T-helper 17 cell (primary cell): ENCODE measurements around the gene MGAT5. TPM values are rescaled to one million over a fixed set of nuclear protein-coding genes. Genes with fewer than 3 reads are reported as not detected.
A peak's percentile ranks its signal among the peaks of the same experiment; 100 is the strongest.

ENCODE experiments used
- ATAC-seq: fragments of 150-1000 bp; cut with Tn5 transposase; 2 replicates; pipeline ENCODE4 v1.10.0; 2021; ENCODE audit warnings: mild to moderate bottlenecking, moderate library complexity
- DNase-seq, 3 donors: peaks; one replicate each; pipeline versions ENCODE4 v3.0.0 to v3.0.0-alpha.2; 2020 to 2021
- H3K9me3 ChIP-seq: one replicate; pipeline ENCODE4 v1.7.0; 2013; ENCODE audit warnings: low read length, mild to moderate bottlenecking; ENCODE audit not compliant: control insufficient read depth, poor library complexity, severe bottlenecking
- H3K27ac Mint-ChIP-seq: one replicate; pipeline ENCODE4 v1.8.0; 2022; ENCODE audit warnings: mild to moderate bottlenecking, moderate library complexity, mixed read lengths
- H3K27me3 Mint-ChIP-seq: one replicate; pipeline ENCODE4 v1.8.0; 2022; ENCODE audit warnings: mixed read lengths
- H3K36me3 Mint-ChIP-seq: one replicate; pipeline ENCODE4 v1.8.0; 2022; ENCODE audit warnings: low read depth, mixed read lengths
- H3K4me1 Mint-ChIP-seq: one replicate; pipeline ENCODE4 v1.8.0; 2022; ENCODE audit warnings: mild to moderate bottlenecking, mixed read lengths
- H3K4me3 Mint-ChIP-seq: one replicate; pipeline ENCODE4 v1.8.0; 2022; ENCODE audit warnings: mild to moderate bottlenecking, moderate library complexity, mixed read lengths
- total RNA-seq, 4 donors: library from RNA in 2 of 4; stranded (reverse) in 2 of 4; gene quantifications; one replicate each; pipeline ENCODE4 v1.2.3 and lab custom pipeline; 2022 to 2026

Gene MGAT5
- total RNA-seq, 2 donors from 2014 or later, result 120 to 127 TPM

DNA sequence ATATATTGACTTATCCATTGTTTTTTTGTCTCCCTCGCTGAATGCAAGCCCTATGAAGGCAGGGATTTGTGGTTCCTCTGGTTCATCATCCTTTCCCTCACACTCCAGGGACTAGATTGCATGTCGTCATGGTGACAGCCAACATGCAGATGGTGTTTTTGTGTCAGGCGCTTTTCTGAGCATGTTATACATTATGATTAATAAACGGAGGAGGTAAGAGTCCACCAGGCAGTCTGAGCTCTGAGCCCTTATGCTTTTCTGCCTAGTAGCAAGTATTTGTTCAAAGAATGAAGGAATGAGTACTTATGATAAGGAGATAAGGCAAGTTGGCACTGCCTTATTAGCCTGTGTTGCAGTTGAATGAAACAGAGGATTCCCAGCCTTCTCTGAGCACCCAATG is 181.6 kb downstream of the MGAT5 start:
- H3K4me3 Mint-ChIP-seq, result no peak overlapping the region
- H3K27ac Mint-ChIP-seq, result peak overlapping the region; percentile 56
- H3K4me1 Mint-ChIP-seq, result peaks cover 19% of the 10 kb centered on the region
- DNase-seq, result no peak
- ATAC-seq, result no peak
- H3K36me3 Mint-ChIP-seq, result peaks cover 17% of the 10 kb centered on the region
- H3K27me3 Mint-ChIP-seq, result no peaks in the 10 kb centered on the region
- H3K9me3 ChIP-seq, result no peaks in the 10 kb centered on the region

DNA sequence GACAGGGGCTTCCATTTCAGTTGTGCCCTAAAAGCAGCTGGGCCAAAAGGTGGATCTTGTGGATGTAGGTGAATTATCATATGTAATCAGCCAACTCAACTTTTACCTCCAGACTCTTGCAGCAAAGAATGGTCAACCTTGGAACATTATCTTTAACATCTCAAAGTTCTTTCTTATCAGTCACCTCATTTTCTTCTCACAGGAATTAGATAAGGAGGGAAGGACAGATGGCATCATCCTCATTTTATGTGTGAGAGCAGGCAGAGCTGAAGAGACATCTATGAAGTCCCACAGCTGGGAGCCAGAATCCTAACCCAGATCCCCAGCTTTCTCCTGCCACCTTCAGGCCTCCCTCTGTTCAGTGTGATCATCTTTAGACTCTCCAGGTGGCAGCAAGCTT is 182.1 kb downstream of the MGAT5 start:
- H3K36me3 Mint-ChIP-seq, result peaks cover 16% of the 10 kb centered on the region
- H3K4me1 Mint-ChIP-seq, result peaks cover 17% of the 10 kb centered on the region
- no peaks in the 10 kb centered on the region for H3K9me3 ChIP-seq
- ATAC-seq (no peak), DNase-seq (no peak)
- H3K4me3 Mint-ChIP-seq, result no peak overlapping the region
- no peaks in the 10 kb centered on the region for H3K27me3 Mint-ChIP-seq
- peak overlapping the region; percentile 56 for H3K27ac Mint-ChIP-seq

DNA sequence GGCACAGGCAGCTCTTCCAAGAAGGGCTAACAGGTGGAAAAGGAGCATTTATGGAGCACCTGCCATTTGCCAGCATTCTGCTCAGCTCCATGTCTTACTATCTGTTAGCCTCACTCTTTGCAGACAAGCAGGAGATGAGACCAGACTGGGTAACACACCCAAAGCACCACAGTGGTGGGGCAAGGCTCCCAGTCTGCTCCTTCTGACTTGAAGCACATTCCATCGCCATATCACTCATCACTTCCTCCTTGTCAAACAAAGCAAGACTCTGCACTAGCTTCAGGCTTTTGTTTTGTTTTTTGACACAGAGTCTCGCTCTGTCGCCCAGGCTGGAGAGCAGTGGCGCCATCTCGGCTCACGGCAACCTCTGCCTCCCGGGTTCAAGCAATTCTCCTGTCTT is 182.8 kb downstream of the MGAT5 start:
- Mint-ChIP-seq H3K27me3 (no peaks in the 10 kb centered on the region), H3K4me1 (peaks cover 14% of the 10 kb centered on the region), H3K27ac (no peak overlapping the region), H3K4me3 (no peak overlapping the region), H3K36me3 (peaks cover 13% of the 10 kb centered on the region)
- no peak for ATAC-seq
- no peaks in the 10 kb centered on the region for H3K9me3 ChIP-seq
- no peak for DNase-seq

DNA sequence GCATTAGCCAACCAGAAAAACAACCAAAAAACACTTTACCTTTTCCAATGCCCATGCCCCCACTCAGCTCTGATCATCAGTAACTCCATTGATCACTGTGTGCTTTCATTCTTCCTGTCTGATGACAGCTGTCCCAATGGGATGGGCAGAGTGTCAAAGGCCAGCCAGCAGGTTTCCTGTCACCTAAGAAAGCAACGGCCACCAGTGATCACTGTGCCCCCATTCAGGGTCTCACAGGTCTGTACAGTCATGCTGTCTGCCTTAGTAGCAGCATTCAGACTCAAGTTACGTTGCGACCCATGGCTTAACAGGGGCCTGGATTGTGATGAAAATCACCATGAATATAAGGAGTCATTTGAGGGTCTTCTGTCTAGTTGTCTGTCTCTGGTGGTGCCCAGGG is 184.5 kb downstream of the MGAT5 start:
- Mint-ChIP-seq H3K4me3 (no peak overlapping the region), H3K27ac (peak overlapping the region; percentile 84), H3K36me3 (peaks cover 10% of the 10 kb centered on the region), H3K27me3 (no peaks in the 10 kb centered on the region), H3K4me1 (peaks cover 19% of the 10 kb centered on the region)
- ATAC-seq, result no peak
- no peak for DNase-seq
- no peaks in the 10 kb centered on the region for H3K9me3 ChIP-seq

DNA sequence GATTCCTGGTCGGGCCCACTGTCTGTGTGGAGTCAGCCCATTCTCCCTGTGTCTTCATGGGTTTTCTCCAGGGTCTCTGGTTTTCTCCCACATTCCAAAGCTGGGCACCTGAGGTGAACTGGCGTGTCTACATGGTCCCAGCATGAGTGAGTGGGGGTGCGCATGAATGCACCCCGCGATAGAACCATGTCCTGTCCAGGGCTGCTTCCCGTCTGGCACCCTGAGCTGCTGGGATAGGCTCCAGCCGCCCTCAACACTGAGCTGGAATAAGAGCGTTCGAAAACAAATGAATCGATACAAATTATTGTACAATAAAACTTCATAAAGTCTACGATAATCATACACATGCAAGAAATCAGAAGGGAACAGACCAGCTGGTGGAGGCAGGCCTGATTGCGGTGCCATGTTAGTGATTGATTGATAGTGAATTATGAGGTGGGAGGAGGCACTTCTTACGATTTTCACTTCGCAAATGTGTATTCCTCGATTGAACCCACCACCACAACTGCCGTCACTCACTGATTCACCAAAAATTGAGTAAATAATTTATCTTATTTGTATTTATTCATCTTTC is 186.6 kb downstream of the MGAT5 start:
- no peaks in the 10 kb centered on the region for H3K9me3 ChIP-seq
- Mint-ChIP-seq H3K27me3 (no peaks in the 10 kb centered on the region), H3K36me3 (peaks cover 3% of the 10 kb centered on the region), H3K4me1 (peaks cover 10% of the 10 kb centered on the region), H3K27ac (peak overlapping the region; percentile 84), H3K4me3 (no peak overlapping the region)
- DNase-seq, result no peak
- ATAC-seq, result no peak

DNA sequence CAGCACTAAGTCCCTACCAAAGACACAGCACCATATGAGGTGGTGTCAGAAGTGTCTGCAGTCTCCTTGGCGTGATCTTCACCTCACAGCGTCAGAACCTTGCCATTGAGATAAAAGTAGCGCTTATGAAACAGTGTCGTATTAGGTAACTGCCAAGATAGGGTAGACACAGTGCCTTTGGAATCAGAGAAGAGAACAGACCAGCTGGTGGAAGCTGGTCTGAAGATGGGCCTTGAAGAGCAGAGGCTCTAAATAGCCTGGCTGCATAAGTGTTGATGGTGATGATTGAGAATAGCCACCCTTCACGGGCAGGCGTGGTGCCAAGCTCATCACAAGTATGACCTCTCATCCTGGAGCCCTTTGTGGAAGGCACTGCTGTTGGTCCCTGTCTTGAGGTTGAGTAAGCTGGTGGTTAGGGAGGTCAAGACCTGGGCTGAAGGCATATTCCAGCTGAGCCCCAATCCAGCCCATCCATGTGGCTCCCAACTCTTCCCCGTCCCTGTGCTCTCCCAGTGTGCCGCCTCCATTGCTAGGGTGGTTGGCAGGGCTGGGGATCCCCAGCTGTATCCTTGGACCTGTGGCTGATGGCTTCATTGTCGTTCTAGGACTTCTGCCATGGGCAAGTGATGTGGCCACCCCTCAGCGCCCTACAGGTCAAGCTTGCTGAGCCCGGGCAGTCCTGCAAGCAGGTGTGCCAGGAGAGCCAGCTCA is 187.4 kb downstream of the MGAT5 start:
- peaks cover 2% of the 10 kb centered on the region for H3K36me3 Mint-ChIP-seq

DNA sequence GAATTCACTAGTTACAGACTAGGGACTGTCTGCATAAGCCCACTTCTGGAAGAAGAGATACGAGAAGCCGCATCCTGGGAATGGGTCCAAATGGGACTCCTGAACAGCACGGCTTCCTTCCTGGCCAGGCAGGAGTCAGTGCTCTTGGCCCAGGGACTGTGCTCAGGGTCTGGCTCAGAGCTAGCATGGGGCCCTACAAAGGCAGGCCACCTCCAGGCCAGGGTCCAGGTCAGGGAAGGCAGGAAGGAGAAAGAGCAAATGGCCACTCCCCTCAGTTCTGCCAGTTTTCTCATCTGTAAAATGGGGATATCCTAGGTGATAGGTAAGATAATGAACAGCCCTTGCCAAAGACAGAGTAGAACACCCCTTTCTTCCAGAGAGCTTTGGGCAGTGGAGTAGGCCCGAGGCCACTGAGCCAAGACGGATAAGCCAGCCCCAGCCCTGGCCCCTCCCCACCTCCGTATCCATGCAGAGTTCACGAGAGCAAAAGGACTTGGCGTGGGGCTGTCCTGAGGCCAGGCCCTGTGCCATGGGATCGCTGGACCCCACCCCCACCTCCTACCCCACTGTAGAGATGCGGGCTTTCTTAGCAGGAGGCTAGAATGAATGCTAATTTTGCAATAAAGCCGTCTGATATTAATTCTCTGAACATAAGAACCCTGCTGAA is 190.1 kb downstream of the MGAT5 start:
- H3K9me3 ChIP-seq, result no peaks in the 10 kb centered on the region
- DNase-seq (no peak), ATAC-seq (no peak)
- H3K27me3 Mint-ChIP-seq, result no peaks in the 10 kb centered on the region
- H3K4me3 Mint-ChIP-seq, result no peak overlapping the region
- peaks cover 11% of the 10 kb centered on the region for H3K4me1 Mint-ChIP-seq
- no peak overlapping the region for H3K27ac Mint-ChIP-seq
- H3K36me3 Mint-ChIP-seq, result peaks cover 4% of the 10 kb centered on the region

More for the DNA sequence above, 187.4 kb downstream of the MGAT5 start:
- H3K27me3 Mint-ChIP-seq, result no peaks in the 10 kb centered on the region
- DNase-seq (no peak), ATAC-seq (no peak)
- no peaks in the 10 kb centered on the region for H3K9me3 ChIP-seq
- peaks cover 10% of the 10 kb centered on the region for H3K4me1 Mint-ChIP-seq
- H3K4me3 Mint-ChIP-seq, result no peak overlapping the region
- peak overlapping the region; percentile 57 for H3K27ac Mint-ChIP-seq

DNA sequence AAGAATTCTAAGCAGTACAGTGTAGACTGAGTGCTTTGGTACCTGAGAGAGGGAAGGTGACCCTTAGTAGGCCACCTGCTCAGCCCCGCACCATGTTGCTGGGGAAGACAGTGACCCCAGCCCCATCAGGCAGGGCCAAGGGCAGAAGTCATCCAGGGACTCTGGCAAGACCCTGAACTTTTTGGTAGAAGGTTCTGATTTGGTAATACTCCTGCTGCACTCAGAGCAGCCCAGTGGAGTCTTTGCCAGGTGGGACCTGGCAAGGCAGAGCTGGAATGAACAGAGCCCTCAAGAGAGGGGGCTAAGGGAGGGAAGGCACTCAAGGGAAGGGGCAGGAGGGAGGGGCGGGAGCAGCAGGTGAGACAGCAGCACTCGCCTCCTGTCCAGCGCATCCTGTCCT is 191.2 kb downstream of the MGAT5 start:
- Mint-ChIP-seq H3K27me3 (no peaks in the 10 kb centered on the region), H3K4me3 (no peak overlapping the region), H3K4me1 (peaks cover 13% of the 10 kb centered on the region), H3K36me3 (peaks cover 4% of the 10 kb centered on the region), H3K27ac (no peak overlapping the region)
- DNase-seq (no peak), ATAC-seq (no peak)
- no peaks in the 10 kb centered on the region for H3K9me3 ChIP-seq

DNA sequence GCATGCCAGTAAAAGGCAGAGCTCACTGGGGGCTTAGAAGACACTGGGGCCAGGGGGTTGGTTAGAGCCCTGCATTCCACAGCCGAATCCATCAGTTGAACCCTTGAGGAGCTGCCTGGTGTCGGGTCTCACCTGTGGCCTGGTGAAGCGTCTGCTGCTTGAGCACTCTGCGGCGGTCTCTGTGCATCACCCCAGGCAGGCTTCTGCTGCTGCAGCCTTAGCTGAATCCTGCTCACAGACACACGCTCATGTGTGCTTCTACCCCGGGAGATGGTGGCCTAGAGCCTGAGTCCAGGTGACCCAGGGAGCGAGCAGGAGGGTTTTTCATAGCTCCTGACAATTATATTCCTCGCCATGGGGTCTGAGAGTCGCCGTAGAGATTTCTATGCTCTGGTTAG is 192.1 kb downstream of the MGAT5 start:
- H3K27me3 Mint-ChIP-seq, result no peaks in the 10 kb centered on the region
- H3K4me1 Mint-ChIP-seq, result peaks cover 14% of the 10 kb centered on the region
- ATAC-seq (no peak), DNase-seq (no peak)
- H3K9me3 ChIP-seq, result no peaks in the 10 kb centered on the region
- H3K27ac Mint-ChIP-seq, result no peak overlapping the region
- H3K4me3 Mint-ChIP-seq, result no peak overlapping the region
- H3K36me3 Mint-ChIP-seq, result peaks cover 4% of the 10 kb centered on the region

DNA sequence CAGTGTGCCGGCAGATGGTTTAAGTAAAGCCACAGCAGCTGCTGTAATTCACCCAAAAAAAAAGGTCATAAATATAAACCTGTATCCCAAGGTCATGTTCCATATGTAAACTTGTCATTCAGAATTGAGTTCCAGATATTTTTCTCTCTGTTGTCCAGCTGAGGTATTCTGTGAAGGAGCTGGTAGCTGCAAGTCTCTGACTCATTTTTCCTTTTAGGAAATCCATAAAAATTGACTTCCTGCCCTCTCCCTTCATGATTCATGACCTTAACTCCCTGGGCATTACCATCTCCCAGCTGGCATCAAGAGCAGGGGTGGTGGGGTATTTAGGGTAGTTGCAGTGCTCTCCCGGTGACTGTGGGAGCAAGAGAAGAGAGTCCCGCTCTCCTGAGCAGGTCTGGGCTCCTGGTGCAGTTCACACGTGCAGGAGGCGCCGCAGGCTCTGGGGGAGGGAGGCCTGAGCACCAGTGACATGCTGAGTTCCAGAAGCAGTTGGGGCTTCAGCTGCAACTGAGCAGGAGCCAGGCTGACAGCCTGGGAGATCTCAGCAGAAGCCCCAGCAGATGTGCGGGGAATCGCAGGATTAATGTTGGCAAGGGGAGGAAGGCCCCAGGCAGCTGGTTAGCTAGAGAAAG is 192.6 kb downstream of the MGAT5 start:
- no peaks in the 10 kb centered on the region for H3K9me3 ChIP-seq
- H3K27me3 Mint-ChIP-seq, result no peaks in the 10 kb centered on the region
- H3K4me1 Mint-ChIP-seq, result peaks cover 14% of the 10 kb centered on the region
- no peak overlapping the region for H3K27ac Mint-ChIP-seq
- DNase-seq (no peak), ATAC-seq (no peak)
- H3K36me3 Mint-ChIP-seq, result peaks cover 4% of the 10 kb centered on the region
- no peak overlapping the region for H3K4me3 Mint-ChIP-seq

DNA sequence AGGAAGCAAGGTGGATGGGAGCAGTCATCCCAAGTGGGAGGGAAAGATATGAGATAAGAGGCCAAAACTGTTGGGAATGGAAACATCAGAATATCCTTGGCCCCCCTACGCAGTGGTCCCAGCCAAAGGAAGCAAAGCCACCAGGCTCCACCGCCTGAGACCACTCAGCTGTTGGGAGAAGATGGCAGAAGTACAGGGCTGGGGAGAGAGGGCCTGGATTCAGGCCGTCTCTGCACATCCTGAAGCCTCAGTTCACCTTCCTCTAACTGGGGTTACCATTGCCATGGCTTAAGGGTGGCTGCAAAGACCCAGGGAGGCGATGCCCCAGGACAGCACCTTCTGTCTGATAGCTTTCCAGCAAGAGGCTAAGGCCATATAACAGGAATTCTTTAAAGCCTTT is 193.8 kb downstream of the MGAT5 start:
- DNase-seq (no peak), ATAC-seq (no peak)
- Mint-ChIP-seq H3K4me3 (no peak overlapping the region), H3K4me1 (peaks cover 11% of the 10 kb centered on the region), H3K27me3 (no peaks in the 10 kb centered on the region), H3K36me3 (peaks cover 4% of the 10 kb centered on the region), H3K27ac (no peak overlapping the region)
- H3K9me3 ChIP-seq, result no peaks in the 10 kb centered on the region

DNA sequence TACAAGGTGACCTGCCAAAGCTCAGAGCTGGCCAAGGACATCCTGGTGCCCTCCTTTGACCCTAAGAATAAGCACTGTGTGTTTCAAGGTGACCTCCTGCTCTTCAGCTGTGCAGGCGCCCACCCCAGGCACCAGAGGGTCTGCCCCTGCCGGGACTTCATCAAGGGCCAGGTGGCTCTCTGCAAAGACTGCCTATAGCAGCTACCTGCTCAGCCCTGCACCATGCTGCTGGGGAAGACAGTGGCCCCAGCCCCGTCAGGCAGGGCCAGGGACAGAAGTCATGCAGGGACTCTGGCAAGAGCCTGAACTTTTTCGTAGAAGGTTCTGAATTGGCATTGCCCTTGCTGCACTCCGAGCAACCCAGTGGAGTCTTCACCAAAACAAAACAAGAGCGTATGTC is 194.8 kb downstream of the MGAT5 start:
- peaks cover 4% of the 10 kb centered on the region for H3K36me3 Mint-ChIP-seq
- peaks cover 9% of the 10 kb centered on the region for H3K4me1 Mint-ChIP-seq
- DNase-seq (no peak), ATAC-seq (no peak)
- peak overlapping the region; percentile 66 for H3K27ac Mint-ChIP-seq
- H3K4me3 Mint-ChIP-seq, result no peak overlapping the region
- no peaks in the 10 kb centered on the region for H3K27me3 Mint-ChIP-seq
- no peaks in the 10 kb centered on the region for H3K9me3 ChIP-seq

DNA sequence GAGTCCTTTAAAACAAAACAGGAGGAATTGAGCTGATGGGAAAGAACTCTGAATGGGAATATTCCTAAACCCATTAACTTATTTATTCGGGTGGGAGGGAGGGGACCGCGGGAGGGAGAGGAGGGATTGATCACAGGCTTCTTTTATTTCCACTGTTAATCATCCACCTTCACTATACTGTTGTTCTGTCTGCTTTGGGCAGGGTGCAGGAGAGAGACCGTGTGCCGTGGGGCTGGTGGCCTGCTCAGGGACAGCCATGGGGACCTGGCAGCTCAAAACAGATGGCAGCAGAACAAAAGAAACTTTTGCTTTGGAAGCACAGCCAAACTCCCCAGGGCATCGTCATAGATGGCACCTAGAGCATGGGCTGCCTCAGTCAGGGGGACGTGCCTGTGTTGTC is 195.3 kb downstream of the MGAT5 start:
- DNase-seq (no peak), ATAC-seq (no peak)
- Mint-ChIP-seq H3K27me3 (no peaks in the 10 kb centered on the region), H3K4me1 (peaks cover 12% of the 10 kb centered on the region), H3K36me3 (peaks cover 4% of the 10 kb centered on the region), H3K27ac (peak overlapping the region; percentile 66), H3K4me3 (no peak overlapping the region)
- no peaks in the 10 kb centered on the region for H3K9me3 ChIP-seq
